Glutamatergic neuron (in vitro differentiated cells): Measurements from ENCODE around the gene BIRC6. TPM values are rescaled to one million over a fixed set of nuclear protein-coding genes. Genes with fewer than 3 reads are reported as not detected.
"Not testable (repeated sequence)": the region's sequence is repeated elsewhere in the genome, so short reads cannot be mapped to it uniquely, and the experiment has no call there.

ENCODE experiments used
- DNase-seq: peaks from one replicate; pipeline ENCODE4 v3.0.0; 2022
- H3K27ac Mint-ChIP-seq: one replicate; pipeline ENCODE4 v1.8.0; 2020; ENCODE audit warnings: mild to moderate bottlenecking, mixed read lengths, inconsistent platforms; ENCODE audit not compliant: unreplicated experiment
- H3K27me3 Mint-ChIP-seq: one replicate; pipeline ENCODE4 v1.8.0; 2020; ENCODE audit warnings: mild to moderate bottlenecking, moderate library complexity, mixed read lengths, inconsistent platforms; ENCODE audit not compliant: unreplicated experiment
- H3K36me3 Mint-ChIP-seq: one replicate; pipeline ENCODE4 v1.8.0; 2020; ENCODE audit warnings: mild to moderate bottlenecking, mixed read lengths, inconsistent platforms; ENCODE audit not compliant: unreplicated experiment
- H3K4me1 Mint-ChIP-seq: one replicate; pipeline ENCODE4 v1.8.0; 2020; ENCODE audit warnings: mild to moderate bottlenecking, low read depth, mixed read lengths, inconsistent platforms; ENCODE audit not compliant: unreplicated experiment
- H3K4me3 Mint-ChIP-seq: one replicate; pipeline ENCODE4 v1.8.0; 2020; ENCODE audit warnings: mild to moderate bottlenecking, mixed read lengths, inconsistent platforms; ENCODE audit not compliant: unreplicated experiment
- H3K9me3 Mint-ChIP-seq: one replicate; pipeline ENCODE4 v1.8.0; 2020; ENCODE audit warnings: mild to moderate bottlenecking, moderate library complexity, mixed read lengths, inconsistent platforms; ENCODE audit not compliant: unreplicated experiment
- total RNA-seq: library from RNA; stranded (reverse); fragmentation: NEBNext Ultra II Directional; extraction: Animal tissue kit (Norgen Biotek cat#: 25700); gene quantifications from one replicate; pipeline ENCODE4 v1.2.1, GENCODE V29; 2021; ENCODE audit not compliant: unreplicated experiment
- TF ChIP-seq, protein P1 (sequence below): fragments of 200-600 bp; sonication (generic); IDR thresholded peaks from one replicate; pipeline ENCODE4 v1.5.0; 2021; ENCODE audit not compliant: partially characterized antibody, unreplicated experiment

Gene BIRC6
- total RNA-seq, 1 donor from 2014 or later, result 124 TPM

DNA sequence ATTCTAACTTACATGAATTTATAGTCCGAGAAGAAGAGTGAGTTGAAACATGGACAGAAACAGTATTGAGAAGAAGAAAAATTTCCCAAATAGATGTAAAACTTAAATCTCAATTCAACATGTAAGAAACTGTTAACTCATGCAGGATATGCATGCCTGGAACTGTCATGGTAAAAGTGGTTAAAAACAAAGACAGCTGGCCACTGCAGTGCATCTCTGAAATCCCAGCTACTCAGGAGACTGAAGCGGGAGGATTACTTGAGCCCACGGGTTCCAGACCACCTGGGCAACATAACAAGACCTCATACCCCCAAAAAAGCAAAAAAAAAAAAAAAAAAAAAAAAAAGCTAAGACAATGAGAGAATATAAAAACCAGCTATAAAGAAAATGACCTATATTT, 178.0 kb downstream of the BIRC6 start:
- TF ChIP-seq, protein P1, sequence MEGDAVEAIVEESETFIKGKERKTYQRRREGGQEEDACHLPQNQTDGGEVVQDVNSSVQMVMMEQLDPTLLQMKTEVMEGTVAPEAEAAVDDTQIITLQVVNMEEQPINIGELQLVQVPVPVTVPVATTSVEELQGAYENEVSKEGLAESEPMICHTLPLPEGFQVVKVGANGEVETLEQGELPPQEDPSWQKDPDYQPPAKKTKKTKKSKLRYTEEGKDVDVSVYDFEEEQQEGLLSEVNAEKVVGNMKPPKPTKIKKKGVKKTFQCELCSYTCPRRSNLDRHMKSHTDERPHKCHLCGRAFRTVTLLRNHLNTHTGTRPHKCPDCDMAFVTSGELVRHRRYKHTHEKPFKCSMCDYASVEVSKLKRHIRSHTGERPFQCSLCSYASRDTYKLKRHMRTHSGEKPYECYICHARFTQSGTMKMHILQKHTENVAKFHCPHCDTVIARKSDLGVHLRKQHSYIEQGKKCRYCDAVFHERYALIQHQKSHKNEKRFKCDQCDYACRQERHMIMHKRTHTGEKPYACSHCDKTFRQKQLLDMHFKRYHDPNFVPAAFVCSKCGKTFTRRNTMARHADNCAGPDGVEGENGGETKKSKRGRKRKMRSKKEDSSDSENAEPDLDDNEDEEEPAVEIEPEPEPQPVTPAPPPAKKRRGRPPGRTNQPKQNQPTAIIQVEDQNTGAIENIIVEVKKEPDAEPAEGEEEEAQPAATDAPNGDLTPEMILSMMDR, result no peak

GRCh38 chr2:32538735-32539134, 181.9 kb downstream of the BIRC6 start:
- Mint-ChIP-seq H3K27me3 (no peaks in the 10 kb centered on the region), H3K36me3 (no peaks in the 10 kb centered on the region), H3K4me1 (no peaks in the 10 kb centered on the region), H3K4me3 (no peak overlapping the region), H3K9me3 (no peaks in the 10 kb centered on the region), H3K27ac (no peak overlapping the region)
- TF ChIP-seq, protein P1, result no peak
- no peak for DNase-seq

More for the DNA sequence above, 178.0 kb downstream of the BIRC6 start:
- Mint-ChIP-seq H3K36me3 (no peaks in the 10 kb centered on the region), H3K4me3 (no peak overlapping the region), H3K27ac (no peak overlapping the region), H3K4me1 (no peaks in the 10 kb centered on the region), H3K27me3 (no peaks in the 10 kb centered on the region), H3K9me3 (no peaks in the 10 kb centered on the region)
- DNase-seq, result no peak

- not testable (repeated sequence) for H3K36me3 Mint-ChIP-seq, H3K27ac Mint-ChIP-seq, DNase-seq, H3K4me1 Mint-ChIP-seq, H3K27me3 Mint-ChIP-seq, H3K4me3 Mint-ChIP-seq, H3K9me3 Mint-ChIP-seq
Observed at GRCh38 chr2:32552483-32552882, 195.7 kb downstream of the BIRC6 start.

DNA sequence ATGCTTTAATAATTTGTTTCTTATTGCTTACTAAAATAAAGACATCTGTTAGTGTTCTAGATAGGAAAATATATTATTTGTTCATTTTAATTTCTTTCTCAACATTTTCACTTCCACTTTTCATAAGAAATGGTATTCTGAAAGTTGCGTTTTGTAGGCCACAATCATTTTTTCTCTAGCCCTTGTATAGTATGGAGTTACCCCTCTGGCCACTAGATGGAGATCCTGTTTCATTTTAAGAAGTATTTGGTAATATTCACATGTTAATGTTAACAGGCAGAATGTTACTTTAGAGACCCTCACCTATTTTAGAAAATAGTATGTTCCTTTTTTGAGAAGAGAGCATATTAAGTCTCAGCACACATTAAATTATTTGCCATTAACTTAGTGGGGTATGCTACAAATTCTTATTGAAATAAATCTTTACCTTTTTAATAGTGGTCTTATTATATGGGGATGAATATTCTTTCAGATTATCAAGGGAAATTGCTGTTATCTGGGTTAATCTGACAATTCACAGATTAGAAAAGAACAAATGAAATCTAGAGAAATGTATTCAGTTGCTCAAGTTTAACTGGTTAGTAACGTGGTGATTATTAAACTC, 197.1 kb downstream of the BIRC6 start:
- Mint-ChIP-seq H3K4me3 (no peak overlapping the region), H3K4me1 (no peaks in the 10 kb centered on the region), H3K27ac (no peak overlapping the region), H3K27me3 (no peaks in the 10 kb centered on the region), H3K36me3 (no peaks in the 10 kb centered on the region), H3K9me3 (no peaks in the 10 kb centered on the region)
- no peak for DNase-seq
- TF ChIP-seq, protein P1, result peak; percentile 76

- no peaks in the 10 kb centered on the region for H3K9me3 Mint-ChIP-seq
- DNase-seq, result no peak
- H3K27ac Mint-ChIP-seq, result peak overlapping the region; percentile 2
- TF ChIP-seq, protein P1, result no peak
- no peaks in the 10 kb centered on the region for H3K36me3 Mint-ChIP-seq
- H3K4me1 Mint-ChIP-seq, result no peaks in the 10 kb centered on the region
- no peaks in the 10 kb centered on the region for H3K27me3 Mint-ChIP-seq
- no peak overlapping the region for H3K4me3 Mint-ChIP-seq
Observed at GRCh38 chr2:32558492-32558891, 201.7 kb downstream of the BIRC6 start.
